HepG2 (cell line): ENCODE measurements around the gene PIK3C3. TPM values are rescaled to one million over a fixed set of nuclear protein-coding genes. Genes with fewer than 3 reads are reported as not detected.
A peak's percentile ranks its signal among the peaks of the same experiment; 100 is the strongest.

Experiments used
- ATAC-seq: fragments of 200-7000 bp; cut with Tn5 transposase; 3 replicates; pipeline ENCODE4 v1.9.1; 2020; ENCODE audit warnings: mild to moderate bottlenecking, moderate library complexity
- BruUV-seq: library from RNA; stranded (reverse); fragments of 400-500 nt; replicated peaks from 2 replicates; lab custom pipeline; 2021; lab: Mats Ljungman, UMichigan
- CTCF ChIA-PET: fragments of 300-600 bp; formaldehyde crosslinking; extraction: SDS; loops from one replicate; lab custom pipeline; 2021; ENCODE audit warnings: low total read pairs, inconsistent platforms, low intra/inter-chr PET ratio; lab: Yijun Ruan, JAX
- POLR2A ChIA-PET: fragments of 350-600 bp; sonication (Branson Sonifier 250); formaldehyde crosslinking; loops from one replicate; lab custom pipeline; 2020; ENCODE audit warnings: antibody characterized with exemption, inconsistent platforms; lab: Yijun Ruan, JAX
- DNase-seq: peaks from one replicate; pipeline ENCODE4 v3.0.0-alpha.2; 2015; ENCODE audit warnings: low spot score
- FAIRE-seq: peaks from 3 replicates; lab custom pipeline; 2011; peaks lifted over from hg19 to GRCh38; lab: Jason Lieb, UNC
- H2AFZ ChIP-seq: one replicate; pipeline ENCODE4 v1.6.1; 2011; ENCODE audit warnings: low read length, inconsistent platforms
- H3K27ac ChIP-seq: fragments of 300-600 bp; 3 replicates; pipeline ENCODE4 v1.8.0; 2011; ENCODE audit warnings: mixed run types, mild to moderate bottlenecking, mixed read lengths, low read length, inconsistent platforms; ENCODE audit not compliant: insufficient read depth; ENCODE audit errors: extremely low read length
- H3K27me3 ChIP-seq, 2 experiments: fragments of 200-600 bp in 1 of 2; 2 replicates in 1 of 2; 3 replicates in 1 of 2; pipeline versions ENCODE4 v1.6.0 to v1.8.0; 2011; ENCODE audit warnings: low read length in 2 of 2, mild to moderate bottlenecking in 2 of 2, moderate library complexity in 2 of 2, inconsistent platforms in 1 of 2; ENCODE audit not compliant: insufficient read depth in 2 of 2, control insufficient read depth in 1 of 2
- H3K36me3 ChIP-seq, 2 experiments: fragments of 200-600 bp in 1 of 2; replicated peaks in 1 of 2; 2 replicates in 1 of 2; 3 replicates in 1 of 2; pipeline versions ENCODE4 v1.5.1 to v1.8.0; 2011; ENCODE audit warnings: low read length in 2 of 2, inconsistent platforms in 1 of 2; ENCODE audit not compliant: insufficient read depth in 2 of 2, control insufficient read depth in 1 of 2
- H3K4me1 ChIP-seq: 2 replicates; pipeline ENCODE4 v1.5.1; 2012; ENCODE audit warnings: low read length, inconsistent platforms; ENCODE audit not compliant: insufficient read depth
- H3K4me2 ChIP-seq: 2 replicates; pipeline ENCODE4 v1.6.0; 2011; ENCODE audit warnings: low read depth, low read length, inconsistent platforms
- H3K4me3 ChIP-seq, 3 experiments: fragments of 200-600 bp in 1 of 3; sonication (generic), shearing (Covaris generic) in 1 of 3; replicated peaks in 1 of 3; 2 replicates each; pipeline ENCODE4 v1.5.1; 2011 to 2016; ENCODE audit warnings: low read length in 3 of 3, inconsistent platforms in 2 of 3, low read depth in 2 of 3, mild to moderate bottlenecking in 2 of 3, control low read depth in 1 of 3, mixed read lengths in 1 of 3; ENCODE audit not compliant: insufficient read depth in 1 of 3
- H3K79me2 ChIP-seq: one replicate; pipeline ENCODE4 v1.6.1; 2011; ENCODE audit warnings: low read length, inconsistent platforms; ENCODE audit not compliant: insufficient read depth
- H3K9ac ChIP-seq: 2 replicates; pipeline ENCODE4 v1.6.0; 2011; ENCODE audit warnings: mild to moderate bottlenecking, low read depth, low read length, inconsistent platforms; ENCODE audit not compliant: insufficient read depth
- H3K9me3 ChIP-seq: 2 replicates; pipeline ENCODE4 v1.5.1; 2012; ENCODE audit warnings: mild to moderate bottlenecking, low read length
- H4K20me1 ChIP-seq: 2 replicates; pipeline ENCODE4 v1.6.0; 2011; ENCODE audit warnings: inconsistent platforms, mild to moderate bottlenecking, low read length, moderate library complexity; ENCODE audit not compliant: insufficient read depth
- STAG1 ChIP-seq: sonication (generic); formaldehyde crosslinking; IDR thresholded peaks from 2 replicates; pipeline ENCODE4 v1.4.0; 2020; ENCODE audit warnings: missing genetic modification reagents
- ZBTB4 ChIP-seq: sonication (generic); formaldehyde crosslinking; IDR thresholded peaks from 2 replicates; pipeline ENCODE4 v1.4.0; 2020; ENCODE audit warnings: missing genetic modification reagents, mild to moderate bottlenecking, borderline replicate concordance
- WGBS: methylation state at CpG from one replicate; pipeline ENCODE4 v1.1.6; 2017; ENCODE audit warnings: low lambda C conversion rate; 5-methylcytosine and 5-hydroxymethylcytosine counted together
- in situ Hi-C: cut with HindIII; loops from 2 replicates; pipeline ENCODE4 v1.10.0; 2017; ENCODE audit warnings: low pct_unique_long_range_greater_than_20kb; ENCODE audit not compliant: extremely low pct_ligation_motif_present
- intact Hi-C: fragments of 100-400 bp; cut with micrococcal nuclease; formaldehyde crosslinking; loops from one replicate; pipeline ENCODE4 v1.10.0; 2022; ENCODE audit not compliant: unreplicated experiment
- polyA plus RNA-seq, 8 experiments: library from polyadenylated mRNA; depleted of rRNA in 3 of 8; stranded (reverse) in 7 of 8; unstranded in 1 of 8; fragments of >200 nt; fragmentation: Illumina TruSeq in 4 of 8; extraction: Trizol in 4 of 8; gene quantifications; 2 replicates each; pipeline versions ENCODE4 v1.2.1 to v1.2.3, GENCODE V29; 2011 to 2016; ENCODE audit warnings: low read depth in 4 of 8, missing spikeins in 1 of 8, mixed read lengths in 1 of 8; ENCODE audit not compliant: insufficient read depth in 1 of 8
- total RNA-seq, 5 experiments: library from RNA; depleted of rRNA; stranded (reverse); fragments of >200 nt; fragmentation: Illumina TruSeq; extraction: Trizol; gene quantifications; 2 replicates each; pipeline ENCODE4 v1.2.3, GENCODE V29; 2016; ENCODE audit warnings: low read depth in 1 of 5

PIK3C3 gene
- total and polyA plus RNA-seq, 2 of the 13 experiments (the other 11 are each of a cell fraction or from before 2014, with no cell fraction given) = 42.8 to 46.4 TPM

- Histone ChIP-seq H2AFZ (no peak overlapping the region), H3K9me3 (no peaks in the 10 kb centered on the region), H3K79me2 (no peaks in the 10 kb centered on the region), H3K4me3 (no peak overlapping the region), H3K9ac (no peak overlapping the region), H4K20me1 (no peaks in the 10 kb centered on the region), H3K27me3 (no peaks in the 10 kb centered on the region), H3K4me1 (peaks cover 13% of the 10 kb centered on the region), H3K36me3 (peaks cover 2 to 7% of the 10 kb centered on the region in 2 experiments; a peak in 4 of 5 replicates), H3K27ac (no peak overlapping the region), H3K4me2 (no peak overlapping the region)
- intact Hi-C loops = loop anchor here (2.0 to 10.0 kb wide), 4 partner anchors 1221 to 1543 kb away; no protein-coding TSS in a partner anchor
- no peak for ATAC-seq
- FAIRE-seq = no peak
- in situ Hi-C loops = loop anchor here (10.0 kb wide), 2 partner anchors 1223 to 1513 kb away; partner anchors contain the start of gene SYT4
- ChIA-PET POLR2A (no interaction called here), CTCF (interaction anchor here (1.2 to 1.4 kb wide), 2 partner anchors 62 to 1220 kb away, joined by 4 read pairs; no protein-coding TSS in a partner anchor)
- 87% methylated on average over 3 of the region's 3 CpGs for WGBS
- BruUV-seq = no TSS peak
- TF ChIP-seq STAG1 = peak; percentile 26; the same call in 1 of the 2 replicates
- TF ChIP-seq ZBTB4 (CRISPR knock-in tag) = no peak
- TF ChIP-seq, all 625 proteins: peak for 1
- DNase-seq = no peak
Observed at GRCh38 chr18:42052122-42052708, 97.2 kb downstream of the PIK3C3 start.
